Measurements from ENCODE around the gene CYTIP. TPM values are rescaled to one million over a fixed set of nuclear protein-coding genes. Genes with fewer than 3 reads are reported as not detected.

The CYTIP gene
- total RNA-seq, 1 donor from 2014 or later, result 0.14 TPM

GRCh38 chr2:157424374-157424773 is 19.5 kb downstream of the CYTIP start:
- Mint-ChIP-seq H3K4me3 (ENCODE audit: low read depth) (no peak overlapping the region), H3K9me3 (ENCODE audit: low read depth) (peaks cover 15% of the 10 kb centered on the region), H3K4me1 (ENCODE audit: low read depth) (no peaks in the 10 kb centered on the region), H3K27me3 (no peaks in the 10 kb centered on the region), H3K27ac (no peak overlapping the region), H3K36me3 (ENCODE audit: insufficient read depth) (no peaks in the 10 kb centered on the region)
- TF ChIP-seq CTCF (IDR thresholded peaks at IDR 0.05; ENCODE audit: unreplicated experiment), result no peak
- DNase-seq (ENCODE audit: low spot score, unreplicated experiment), result no peak

DNA sequence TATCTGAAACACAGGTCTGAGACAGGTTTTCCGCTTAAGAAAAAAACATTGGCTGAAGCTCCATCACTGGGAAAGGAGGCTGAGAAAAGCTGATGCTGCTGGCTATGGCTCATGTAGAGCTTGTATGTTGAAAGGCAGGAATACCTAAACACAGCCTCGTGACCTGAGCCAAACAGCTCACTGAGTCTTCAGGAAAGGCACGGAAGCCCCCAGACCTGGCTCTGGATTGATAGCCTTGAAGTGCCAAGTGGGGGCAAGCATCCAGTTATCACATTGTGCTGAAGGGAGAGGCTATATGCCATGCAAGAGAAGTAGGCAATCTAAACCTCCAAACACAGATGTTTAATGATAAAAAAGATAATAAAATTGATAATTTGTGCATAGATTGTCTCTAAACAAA is 21.9 kb downstream of the CYTIP start:
- no peaks in the 10 kb centered on the region for H3K36me3 Mint-ChIP-seq (ENCODE audit: insufficient read depth)
- H3K4me3 Mint-ChIP-seq (ENCODE audit: low read depth), result no peak overlapping the region
- no peak for DNase-seq (ENCODE audit: low spot score, unreplicated experiment)
- peaks cover 15% of the 10 kb centered on the region for H3K9me3 Mint-ChIP-seq (ENCODE audit: low read depth)
- no peak for TF ChIP-seq CTCF (IDR thresholded peaks at IDR 0.05; ENCODE audit: unreplicated experiment)
- no peaks in the 10 kb centered on the region for H3K27me3 Mint-ChIP-seq
- no peak overlapping the region for H3K27ac Mint-ChIP-seq
- peaks cover 8% of the 10 kb centered on the region for H3K4me1 Mint-ChIP-seq (ENCODE audit: low read depth)

- H3K4me1 Mint-ChIP-seq (ENCODE audit: low read depth), result peaks cover 8% of the 10 kb centered on the region
These were observed 22.5 kb downstream of the CYTIP start for GRCh38 chr2:157421331-157421944.

DNA sequence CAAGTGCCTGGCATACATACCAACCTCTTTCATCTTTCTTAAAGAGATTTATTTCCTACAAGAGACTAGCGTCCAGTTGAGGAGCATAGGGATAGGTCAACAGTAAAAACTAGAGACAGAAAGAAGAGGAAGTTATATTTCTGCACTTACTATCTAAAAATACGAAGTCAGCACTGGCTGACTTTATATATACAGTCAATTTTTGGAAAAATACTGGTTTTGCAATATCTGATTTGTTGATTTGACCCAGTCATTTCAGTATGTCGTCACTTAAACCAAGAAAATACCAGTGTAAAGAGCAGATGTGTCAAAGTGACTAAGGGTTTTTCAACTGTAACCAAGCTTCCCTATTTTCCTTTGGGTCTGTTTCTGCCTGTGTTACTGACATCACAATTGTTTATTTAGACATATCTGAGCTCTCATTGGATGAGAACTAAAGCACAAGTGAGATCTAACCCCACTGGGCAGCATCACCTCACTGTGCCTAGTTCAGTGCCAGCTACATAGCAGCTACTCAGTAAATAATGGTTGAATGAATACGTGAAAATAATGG is 23.0 kb downstream of the CYTIP start:
- DNase-seq (ENCODE audit: low spot score, unreplicated experiment), result no peak
- Mint-ChIP-seq H3K36me3 (ENCODE audit: insufficient read depth) (no peaks in the 10 kb centered on the region), H3K4me1 (ENCODE audit: low read depth) (peaks cover 8% of the 10 kb centered on the region), H3K9me3 (ENCODE audit: low read depth) (peaks cover 7% of the 10 kb centered on the region), H3K4me3 (ENCODE audit: low read depth) (no peak overlapping the region), H3K27ac (no peak overlapping the region), H3K27me3 (peaks cover 2% of the 10 kb centered on the region)
- TF ChIP-seq CTCF (IDR thresholded peaks at IDR 0.05; ENCODE audit: unreplicated experiment), result no peak

More at GRCh38 chr2:157421331-157421944, 22.5 kb downstream of the CYTIP start:
- Mint-ChIP-seq H3K4me3 (ENCODE audit: low read depth) (no peak overlapping the region), H3K27ac (no peak overlapping the region), H3K27me3 (no peaks in the 10 kb centered on the region), H3K9me3 (ENCODE audit: low read depth) (peaks cover 10% of the 10 kb centered on the region), H3K36me3 (ENCODE audit: insufficient read depth) (no peaks in the 10 kb centered on the region)
- DNase-seq (ENCODE audit: low spot score, unreplicated experiment), result no peak
- TF ChIP-seq CTCF (IDR thresholded peaks at IDR 0.05; ENCODE audit: unreplicated experiment), result no peak

- Mint-ChIP-seq H3K4me3 (ENCODE audit: low read depth) (no peak overlapping the region), H3K4me1 (ENCODE audit: low read depth) (peaks cover 8% of the 10 kb centered on the region), H3K27ac (no peak overlapping the region), H3K36me3 (ENCODE audit: insufficient read depth) (no peaks in the 10 kb centered on the region), H3K9me3 (ENCODE audit: low read depth) (no peaks in the 10 kb centered on the region), H3K27me3 (peaks cover 15% of the 10 kb centered on the region)
- no peak for TF ChIP-seq CTCF (IDR thresholded peaks at IDR 0.05; ENCODE audit: unreplicated experiment)
- DNase-seq (ENCODE audit: low spot score, unreplicated experiment), result no peak
These were observed 24.8 kb downstream of the CYTIP start for GRCh38 chr2:157419031-157419575.
